WTC11 (cell line): ENCODE data around the gene TEX54. TPM values are rescaled to one million over a fixed set of nuclear protein-coding genes. Genes with fewer than 3 reads are reported as not detected.
A peak's percentile ranks its signal among the peaks of the same experiment; 100 is the strongest.

ENCODE experiments used
- ARID4B ChIP-seq: sonication (generic); formaldehyde crosslinking; IDR thresholded peaks from 2 replicates; pipeline ENCODE4 v1.8.0; 2023; ENCODE audit warnings: missing genetic modification reagents, mild to moderate bottlenecking, borderline replicate concordance
- ATF2 ChIP-seq: sonication (generic); formaldehyde crosslinking; IDR thresholded peaks from 2 replicates; pipeline ENCODE4 v1.8.1; 2022; ENCODE audit warnings: low read depth, missing genetic modification reagents, borderline replicate concordance
- ERG ChIP-seq: fragments of 250-450 bp; sonication (Bioruptor Pico); IDR thresholded peaks from 2 replicates; pipeline ENCODE4 v1.8.0; 2021; ENCODE audit warnings: mild to moderate bottlenecking
- ESRRA ChIP-seq: sonication (generic); formaldehyde crosslinking; IDR thresholded peaks from 2 replicates; pipeline ENCODE4 v1.8.1; 2022; ENCODE audit warnings: mild to moderate bottlenecking, missing genetic modification reagents, borderline replicate concordance
- FOXK1 ChIP-seq: sonication (generic); formaldehyde crosslinking; IDR thresholded peaks from 2 replicates; pipeline ENCODE4 v1.8.0; 2022; ENCODE audit warnings: mild to moderate bottlenecking, moderate library complexity, missing genetic modification reagents
- GRHL2 ChIP-seq: fragments of 250-450 bp; sonication (Bioruptor Pico); IDR thresholded peaks from 2 replicates; pipeline ENCODE4 v1.8.0; 2022; ENCODE audit warnings: mild to moderate bottlenecking, moderate library complexity; ENCODE audit not compliant: insufficient replicate concordance, severe bottlenecking
- GTF2I ChIP-seq: fragments of 250-450 bp; sonication (Bioruptor Pico); conservative IDR thresholded peaks from 2 replicates; pipeline ENCODE4 v1.4.0; 2021; ENCODE audit warnings: mild to moderate bottlenecking
- MAX ChIP-seq: sonication (generic); formaldehyde crosslinking; IDR thresholded peaks from 2 replicates; pipeline ENCODE4 v1.8.0; 2022; ENCODE audit warnings: mild to moderate bottlenecking, missing genetic modification reagents
- MYBL2 ChIP-seq: sonication (generic); formaldehyde crosslinking; IDR thresholded peaks from 2 replicates; pipeline ENCODE4 v1.8.1; 2023; ENCODE audit warnings: mild to moderate bottlenecking, moderate library complexity, missing genetic modification reagents
- NFATC4 ChIP-seq: fragments of 250-450 bp; sonication (Bioruptor Pico); IDR thresholded peaks from 2 replicates; pipeline ENCODE4 v1.9.0; 2021; ENCODE audit warnings: mild to moderate bottlenecking
- NFYB ChIP-seq: sonication (generic); formaldehyde crosslinking; conservative IDR thresholded peaks from 2 replicates; pipeline ENCODE4 v1.8.0; 2022; ENCODE audit warnings: low read depth, missing genetic modification reagents
- PRRX2 ChIP-seq: fragments of 250-450 bp; sonication (Bioruptor Pico); IDR thresholded peaks from 2 replicates; pipeline ENCODE4 v1.8.0; 2021; ENCODE audit warnings: mild to moderate bottlenecking
- SP1 ChIP-seq: sonication (generic); formaldehyde crosslinking; conservative IDR thresholded peaks from 2 replicates; pipeline ENCODE4 v1.8.1; 2022; ENCODE audit warnings: missing genetic modification reagents
- TEAD1 ChIP-seq: sonication (generic); formaldehyde crosslinking; IDR thresholded peaks from 2 replicates; pipeline ENCODE4 v1.8.0; 2022; ENCODE audit warnings: mild to moderate bottlenecking, missing genetic modification reagents
- TP53 ChIP-seq: sonication (generic); formaldehyde crosslinking; IDR thresholded peaks from 2 replicates; pipeline ENCODE4 v1.8.1; 2023; ENCODE audit warnings: mild to moderate bottlenecking, missing genetic modification reagents
- ZBTB21 ChIP-seq: sonication (generic); formaldehyde crosslinking; IDR thresholded peaks from 2 replicates; pipeline ENCODE4 v1.8.1; 2023; ENCODE audit warnings: mild to moderate bottlenecking, missing genetic modification reagents, borderline replicate concordance
- ZBTB43 ChIP-seq: sonication (generic); formaldehyde crosslinking; IDR thresholded peaks from 2 replicates; pipeline ENCODE4 v1.8.1; 2023; ENCODE audit warnings: mild to moderate bottlenecking, missing genetic modification reagents
- ZNF219 ChIP-seq: sonication (generic); formaldehyde crosslinking; IDR thresholded peaks from 2 replicates; pipeline ENCODE4 v1.8.0; 2023; ENCODE audit warnings: missing genetic modification reagents, mild to moderate bottlenecking, borderline replicate concordance
- ZNF317 ChIP-seq: sonication (generic); formaldehyde crosslinking; IDR thresholded peaks from 2 replicates; pipeline ENCODE4 v1.8.1; 2023; ENCODE audit warnings: low read depth, mild to moderate bottlenecking, moderate library complexity, missing genetic modification reagents, borderline replicate concordance
- ZSCAN18 ChIP-seq: fragments of 250-450 bp; sonication (Bioruptor Pico); IDR thresholded peaks from 2 replicates; pipeline ENCODE4 v2.1.2; 2022; ENCODE audit warnings: mild to moderate bottlenecking, moderate library complexity
- total RNA-seq: library from RNA; stranded (reverse); gene quantifications from 3 replicates; pipeline ENCODE4 v1.2.3, GENCODE V29; 2021
- TF ChIP-seq, protein P1 (sequence below): sonication (generic); formaldehyde crosslinking; IDR thresholded peaks from 2 replicates; pipeline ENCODE4 v1.8.0; 2022; ENCODE audit warnings: mild to moderate bottlenecking, missing genetic modification reagents
- TF ChIP-seq, protein P2 (sequence below): sonication (generic); formaldehyde crosslinking; IDR thresholded peaks from 2 replicates; pipeline ENCODE4 v1.8.1; 2023; ENCODE audit warnings: mild to moderate bottlenecking, missing genetic modification reagents
- TF ChIP-seq, protein P3 (sequence below): sonication (generic); formaldehyde crosslinking; IDR thresholded peaks from 2 replicates; pipeline ENCODE4 v1.8.1; 2022; ENCODE audit warnings: low read depth, mild to moderate bottlenecking, moderate library complexity, missing genetic modification reagents, borderline replicate concordance

Gene TEX54
- total RNA-seq, 1 experiment from 2014 or later, result not detected

DNA sequence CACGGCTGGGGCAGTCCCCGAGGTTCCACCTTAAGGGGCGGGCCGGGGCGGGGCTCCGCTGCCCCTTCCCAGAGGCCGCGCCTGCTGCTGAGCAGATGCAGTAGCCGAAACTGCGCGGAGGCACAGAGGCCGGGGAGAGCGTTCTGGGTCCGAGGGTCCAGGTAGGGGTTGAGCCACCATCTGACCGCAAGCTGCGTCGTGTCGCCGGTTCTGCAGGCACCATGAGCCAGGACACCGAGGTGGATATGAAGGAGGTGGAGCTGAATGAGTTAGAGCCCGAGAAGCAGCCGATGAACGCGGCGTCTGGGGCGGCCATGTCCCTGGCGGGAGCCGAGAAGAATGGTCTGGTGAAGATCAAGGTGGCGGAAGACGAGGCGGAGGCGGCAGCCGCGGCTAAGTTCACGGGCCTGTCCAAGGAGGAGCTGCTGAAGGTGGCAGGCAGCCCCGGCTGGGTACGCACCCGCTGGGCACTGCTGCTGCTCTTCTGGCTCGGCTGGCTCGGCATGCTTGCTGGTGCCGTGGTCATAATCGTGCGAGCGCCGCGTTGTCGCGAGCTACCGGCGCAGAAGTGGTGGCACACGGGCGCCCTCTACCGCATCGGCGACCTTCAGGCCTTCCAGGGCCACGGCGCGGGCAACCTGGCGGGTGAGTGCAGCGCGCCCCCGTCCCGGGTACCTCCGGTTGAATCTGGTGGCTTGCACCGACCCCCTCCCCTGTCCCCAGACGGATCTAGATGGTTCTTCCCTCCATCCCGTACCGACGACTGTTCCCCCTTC is 48.4 kb upstream of the TEX54 start, which contains the start of gene SLC3A2 (continued):
- TF ChIP-seq ZSCAN18 (CRISPR knock-in tag), result no peak
- peak; percentile 68; the same call in 1 of the 2 replicates for TF ChIP-seq ARID4B (CRISPR knock-in tag)
- TF ChIP-seq ZNF219, result peak; percentile 85; the same call in 1 of the 2 replicates
- TF ChIP-seq ERG (CRISPR knock-in tag), result no peak
- TF ChIP-seq ZBTB43 (CRISPR knock-in tag), result no peak
- no peak for TF ChIP-seq GRHL2 (CRISPR knock-in tag)
- TF ChIP-seq, protein P1, sequence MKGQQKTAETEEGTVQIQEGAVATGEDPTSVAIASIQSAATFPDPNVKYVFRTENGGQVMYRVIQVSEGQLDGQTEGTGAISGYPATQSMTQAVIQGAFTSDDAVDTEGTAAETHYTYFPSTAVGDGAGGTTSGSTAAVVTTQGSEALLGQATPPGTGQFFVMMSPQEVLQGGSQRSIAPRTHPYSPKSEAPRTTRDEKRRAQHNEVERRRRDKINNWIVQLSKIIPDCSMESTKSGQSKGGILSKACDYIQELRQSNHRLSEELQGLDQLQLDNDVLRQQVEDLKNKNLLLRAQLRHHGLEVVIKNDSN, result peak; percentile 55; the same call in 1 of the 2 replicates
- TF ChIP-seq, protein P2, sequence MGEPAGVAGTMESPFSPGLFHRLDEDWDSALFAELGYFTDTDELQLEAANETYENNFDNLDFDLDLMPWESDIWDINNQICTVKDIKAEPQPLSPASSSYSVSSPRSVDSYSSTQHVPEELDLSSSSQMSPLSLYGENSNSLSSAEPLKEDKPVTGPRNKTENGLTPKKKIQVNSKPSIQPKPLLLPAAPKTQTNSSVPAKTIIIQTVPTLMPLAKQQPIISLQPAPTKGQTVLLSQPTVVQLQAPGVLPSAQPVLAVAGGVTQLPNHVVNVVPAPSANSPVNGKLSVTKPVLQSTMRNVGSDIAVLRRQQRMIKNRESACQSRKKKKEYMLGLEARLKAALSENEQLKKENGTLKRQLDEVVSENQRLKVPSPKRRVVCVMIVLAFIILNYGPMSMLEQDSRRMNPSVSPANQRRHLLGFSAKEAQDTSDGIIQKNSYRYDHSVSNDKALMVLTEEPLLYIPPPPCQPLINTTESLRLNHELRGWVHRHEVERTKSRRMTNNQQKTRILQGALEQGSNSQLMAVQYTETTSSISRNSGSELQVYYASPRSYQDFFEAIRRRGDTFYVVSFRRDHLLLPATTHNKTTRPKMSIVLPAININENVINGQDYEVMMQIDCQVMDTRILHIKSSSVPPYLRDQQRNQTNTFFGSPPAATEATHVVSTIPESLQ (CRISPR knock-in tag), result no peak
- TF ChIP-seq ZNF317, result no peak
- TF ChIP-seq TEAD1, result 0 out of 2 replicates have a peak, but pooled peaks have one; percentile 36
- no peak for TF ChIP-seq GTF2I (CRISPR knock-in tag)
- no peak for TF ChIP-seq ESRRA (CRISPR knock-in tag)
- TF ChIP-seq MYBL2 (CRISPR knock-in tag), result no peak
- TF ChIP-seq FOXK1, result peak; percentile 45; the same call in 1 of the 2 replicates
- no peak for TF ChIP-seq ZBTB21 (CRISPR knock-in tag)
- TF ChIP-seq, protein P3, sequence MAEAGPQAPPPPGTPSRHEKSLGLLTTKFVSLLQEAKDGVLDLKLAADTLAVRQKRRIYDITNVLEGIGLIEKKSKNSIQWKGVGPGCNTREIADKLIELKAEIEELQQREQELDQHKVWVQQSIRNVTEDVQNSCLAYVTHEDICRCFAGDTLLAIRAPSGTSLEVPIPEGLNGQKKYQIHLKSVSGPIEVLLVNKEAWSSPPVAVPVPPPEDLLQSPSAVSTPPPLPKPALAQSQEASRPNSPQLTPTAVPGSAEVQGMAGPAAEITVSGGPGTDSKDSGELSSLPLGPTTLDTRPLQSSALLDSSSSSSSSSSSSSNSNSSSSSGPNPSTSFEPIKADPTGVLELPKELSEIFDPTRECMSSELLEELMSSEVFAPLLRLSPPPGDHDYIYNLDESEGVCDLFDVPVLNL (CRISPR knock-in tag), result no peak
- TF ChIP-seq NFYB, result 0 out of 2 replicates have a peak, but pooled peaks have one; percentile 25
- TF ChIP-seq TP53 (CRISPR knock-in tag), result peak; percentile 81; the same call in 1 of the 2 replicates
- no peak for TF ChIP-seq ATF2
- peak; percentile 75 for TF ChIP-seq SP1 (CRISPR knock-in tag)
- TF ChIP-seq MAX, result peak; percentile 87
- TF ChIP-seq NFATC4 (CRISPR knock-in tag), result 0 out of 2 replicates have a peak, but pooled peaks have one; percentile 66
- no peak; the same call in none of the 2 replicates for TF ChIP-seq PRRX2 (CRISPR knock-in tag)
